ENCODE results near the gene CLDN12.

DNA sequence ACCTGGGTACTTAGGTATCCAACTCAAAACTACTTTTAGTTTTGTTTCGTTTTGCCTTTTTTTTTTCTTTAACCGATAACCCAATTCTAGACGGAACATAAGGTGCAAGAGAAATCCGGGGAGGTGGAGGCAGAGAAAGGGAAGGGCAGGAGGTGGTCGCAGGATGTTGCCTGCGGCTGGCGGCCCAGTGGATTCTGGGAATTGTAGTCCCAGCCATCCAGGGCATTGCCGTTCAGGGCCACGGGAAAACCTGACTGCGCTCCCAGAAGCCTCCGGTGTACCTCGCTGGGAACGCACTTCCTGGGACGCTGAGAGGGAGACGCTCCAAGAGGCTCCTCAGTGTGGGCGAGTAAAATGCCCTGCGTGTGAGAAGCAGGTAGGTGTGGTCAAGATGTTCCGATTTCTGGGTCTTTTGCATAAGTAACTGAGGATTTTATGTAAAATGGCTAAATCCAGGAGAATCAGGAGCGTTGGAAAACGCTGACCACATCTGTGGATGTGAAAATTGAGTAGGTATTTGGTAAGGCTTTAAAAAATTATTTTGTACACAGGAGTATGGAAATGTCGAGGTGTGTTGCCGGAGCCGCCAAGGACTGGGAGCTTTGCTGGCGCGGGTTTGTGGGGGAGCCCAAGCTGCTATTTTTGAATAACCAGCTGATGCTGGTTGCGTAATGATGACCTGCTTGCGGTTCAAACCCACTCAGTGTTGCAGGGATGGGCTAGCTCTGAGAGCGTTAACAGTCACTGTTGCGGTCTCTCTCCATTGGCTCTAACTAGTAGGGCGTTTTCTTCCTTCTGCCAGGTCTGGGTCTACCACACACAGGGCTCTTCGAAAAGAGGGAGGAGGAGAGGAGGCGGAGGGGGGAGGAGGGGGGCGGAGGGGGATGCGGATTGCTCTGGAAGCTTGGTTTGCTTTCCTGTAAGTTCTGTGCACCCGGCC, at the start of gene CLDN12:
- TF ChIP-seq FOXM1 (IDR thresholded peaks at IDR 0.05; ENCODE audit: borderline replicate concordance) = no peak
- TF ChIP-seq NFRKB (IDR thresholded peaks at IDR 0.05) = no peak
- TF ChIP-seq, protein P1, sequence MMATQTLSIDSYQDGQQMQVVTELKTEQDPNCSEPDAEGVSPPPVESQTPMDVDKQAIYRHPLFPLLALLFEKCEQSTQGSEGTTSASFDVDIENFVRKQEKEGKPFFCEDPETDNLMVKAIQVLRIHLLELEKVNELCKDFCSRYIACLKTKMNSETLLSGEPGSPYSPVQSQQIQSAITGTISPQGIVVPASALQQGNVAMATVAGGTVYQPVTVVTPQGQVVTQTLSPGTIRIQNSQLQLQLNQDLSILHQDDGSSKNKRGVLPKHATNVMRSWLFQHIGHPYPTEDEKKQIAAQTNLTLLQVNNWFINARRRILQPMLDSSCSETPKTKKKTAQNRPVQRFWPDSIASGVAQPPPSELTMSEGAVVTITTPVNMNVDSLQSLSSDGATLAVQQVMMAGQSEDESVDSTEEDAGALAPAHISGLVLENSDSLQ (IDR thresholded peaks at IDR 0.05) = no peak
- no peak for TF ChIP-seq ARNT (IDR thresholded peaks at IDR 0.05)
- TF ChIP-seq SUZ12 (IDR thresholded peaks at IDR 0.05) = no peak
- TF ChIP-seq SP1 (IDR thresholded peaks at IDR 0.05) = no peak
